ENCODE measurements around the gene GLIS2. TPM values are rescaled to one million over a fixed set of nuclear protein-coding genes. Genes with fewer than 3 reads are reported as not detected.

GLIS2 gene
- total and polyA plus RNA-seq, 10 of the 15 experiments (the other 5 are each of a cell fraction or from before 2014, with no cell fraction given) = 0.03 to 0.64 (median 0.18) TPM; not detected in 4

DNA sequence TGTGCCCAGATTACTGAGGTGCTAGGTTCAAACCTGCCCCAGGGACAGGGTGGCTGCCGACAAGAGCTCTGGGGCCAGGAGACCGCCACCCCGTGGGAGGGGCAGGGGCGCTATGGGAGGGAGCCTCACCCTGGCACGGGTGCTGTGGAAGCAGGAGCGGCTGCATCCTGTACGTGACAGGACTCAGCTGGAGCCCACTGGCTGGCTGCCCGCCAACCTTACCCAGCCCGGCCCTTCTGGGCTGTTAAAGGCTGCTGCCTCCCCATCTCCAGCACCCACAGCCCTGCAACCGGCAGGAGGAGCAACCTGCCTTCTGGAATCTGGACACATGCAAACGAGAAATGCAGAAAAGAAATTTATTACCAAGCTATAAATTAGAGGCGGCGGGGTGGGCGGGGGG is 24.0 kb downstream of the GLIS2 start:
- H3K4me1 ChIP-seq (ENCODE audit: control insufficient read depth, insufficient read depth, low read length) = no peaks in the 10 kb centered on the region
- no peak for DNase-seq (ENCODE audit: low read depth, low spot score)
- H3K9ac ChIP-seq (ENCODE audit: control insufficient read depth, insufficient read depth, low read length) = no peak overlapping the region
- CTCF ChIA-PET = interaction anchor here (0.9 to 1.6 kb wide), 3 partner anchors 8 to 63 kb away, joined by 3 to 5 read pairs (median 4); no protein-coding TSS in a partner anchor
- in situ Hi-C loops (cut with MboI) = no loop called here
- H3K9me3 ChIP-seq (replicated peaks; ENCODE audit: control insufficient read depth, insufficient read depth, low read length) = no peaks in the 10 kb centered on the region
- no peak overlapping the region for H3K27ac ChIP-seq (ENCODE audit: control insufficient read depth, insufficient read depth)
- RAD21 ChIA-PET (ENCODE audit: unreplicated experiment) = no interaction called here
- peaks cover 0 to 19% of the 10 kb centered on the region in 2 experiments; a peak in 3 of 4 replicates for H3K36me3 ChIP-seq (ENCODE audit: control insufficient read depth in 2 of 2, insufficient read depth in 2 of 2, low read length in 1 of 2)
- H4K20me1 ChIP-seq (ENCODE audit: control insufficient read depth, insufficient read depth) = 0 out of 2 replicates have a peak, but pooled peaks cover under 1% of the 10 kb centered on the region
- H3K4me2 ChIP-seq (ENCODE audit: control insufficient read depth, insufficient read depth) = no peak overlapping the region
- H2AFZ ChIP-seq (ENCODE audit: control insufficient read depth, low read depth, low read length) = no peak overlapping the region
- WGBS (ENCODE audit: insufficient coverage, insufficient replicate concordance, low lambda C conversion rate, missing lambda C conversion rate) = 66% methylated on average over 14 of the region's 14 CpGs
- no TSS peak for BruUV-seq (replicated peaks)
- ATAC-seq = no peak
- peaks cover 5% of the 10 kb centered on the region for H3K79me2 ChIP-seq (ENCODE audit: control insufficient read depth, insufficient read depth, low read length)
- POLR2A ChIA-PET = interaction anchor here (0.6 kb wide), 2 partner anchors 26 to 50 kb away, joined by 3 read pairs; no protein-coding TSS in a partner anchor
- SMC1A ChIA-PET (ENCODE audit: uncharacterized antibody, unreplicated experiment) = interaction anchor here (1.1 kb wide), 1 partner anchor 9 kb away, joined by 3 read pairs; no protein-coding TSS in a partner anchor
- intact Hi-C loops (cut with micrococcal nuclease; ENCODE audit: unreplicated experiment) = loop anchor here (10.0 kb wide), 1 partner anchor 135 kb away; no protein-coding TSS in a partner anchor
- H3K27me3 ChIP-seq (replicated peaks in 1 of 2; ENCODE audit: control insufficient read depth in 2 of 2, insufficient read depth in 2 of 2, low read length in 1 of 2) = no peaks in the 10 kb centered on the region
- no peak for FAIRE-seq
- no peak overlapping the region for H3K4me3 ChIP-seq
- TF ChIP-seq, protein P1, sequence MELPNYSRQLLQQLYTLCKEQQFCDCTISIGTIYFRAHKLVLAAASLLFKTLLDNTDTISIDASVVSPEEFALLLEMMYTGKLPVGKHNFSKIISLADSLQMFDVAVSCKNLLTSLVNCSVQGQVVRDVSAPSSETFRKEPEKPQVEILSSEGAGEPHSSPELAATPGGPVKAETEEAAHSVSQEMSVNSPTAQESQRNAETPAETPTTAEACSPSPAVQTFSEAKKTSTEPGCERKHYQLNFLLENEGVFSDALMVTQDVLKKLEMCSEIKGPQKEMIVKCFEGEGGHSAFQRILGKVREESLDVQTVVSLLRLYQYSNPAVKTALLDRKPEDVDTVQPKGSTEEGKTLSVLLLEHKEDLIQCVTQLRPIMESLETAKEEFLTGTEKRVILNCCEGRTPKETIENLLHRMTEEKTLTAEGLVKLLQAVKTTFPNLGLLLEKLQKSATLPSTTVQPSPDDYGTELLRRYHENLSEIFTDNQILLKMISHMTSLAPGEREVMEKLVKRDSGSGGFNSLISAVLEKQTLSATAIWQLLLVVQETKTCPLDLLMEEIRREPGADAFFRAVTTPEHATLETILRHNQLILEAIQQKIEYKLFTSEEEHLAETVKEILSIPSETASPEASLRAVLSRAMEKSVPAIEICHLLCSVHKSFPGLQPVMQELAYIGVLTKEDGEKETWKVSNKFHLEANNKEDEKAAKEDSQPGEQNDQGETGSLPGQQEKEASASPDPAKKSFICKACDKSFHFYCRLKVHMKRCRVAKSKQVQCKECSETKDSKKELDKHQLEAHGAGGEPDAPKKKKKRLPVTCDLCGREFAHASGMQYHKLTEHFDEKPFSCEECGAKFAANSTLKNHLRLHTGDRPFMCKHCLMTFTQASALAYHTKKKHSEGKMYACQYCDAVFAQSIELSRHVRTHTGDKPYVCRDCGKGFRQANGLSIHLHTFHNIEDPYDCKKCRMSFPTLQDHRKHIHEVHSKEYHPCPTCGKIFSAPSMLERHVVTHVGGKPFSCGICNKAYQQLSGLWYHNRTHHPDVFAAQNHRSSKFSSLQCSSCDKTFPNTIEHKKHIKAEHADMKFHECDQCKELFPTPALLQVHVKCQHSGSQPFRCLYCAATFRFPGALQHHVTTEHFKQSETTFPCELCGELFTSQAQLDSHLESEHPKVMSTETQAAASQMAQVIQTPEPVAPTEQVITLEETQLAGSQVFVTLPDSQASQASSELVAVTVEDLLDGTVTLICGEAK (IDR thresholded peaks at IDR 0.05; ENCODE audit: borderline replicate concordance) = no peak
- TF ChIP-seq HDAC6 (IDR thresholded peaks at IDR 0.05; ENCODE audit: unreplicated experiment) (no peak), BCL11A (IDR thresholded peaks at IDR 0.05; ENCODE audit: low read depth, low read length) (no peak), FOXM1 (IDR thresholded peaks at IDR 0.05; ENCODE audit: low read depth, low read length) (no peak), EED (IDR thresholded peaks at IDR 0.05; ENCODE audit: low read depth) (no peak), CEBPB (IDR thresholded peaks at IDR 0.05; ENCODE audit: borderline replicate concordance in 1 of 2, low read depth in 2 of 2, low read length in 2 of 2) (no peak), CREM (IDR thresholded peaks at IDR 0.05; ENCODE audit: low read depth) (no peak), BMI1 (IDR thresholded peaks at IDR 0.05; ENCODE audit: borderline replicate concordance) (no peak), ESRRA (IDR thresholded peaks at IDR 0.05; ENCODE audit: low read length) (no peak), SP1 (IDR thresholded peaks at IDR 0.05; ENCODE audit: low read depth, low read length) (no peak)
- TF ChIP-seq, protein P2, sequence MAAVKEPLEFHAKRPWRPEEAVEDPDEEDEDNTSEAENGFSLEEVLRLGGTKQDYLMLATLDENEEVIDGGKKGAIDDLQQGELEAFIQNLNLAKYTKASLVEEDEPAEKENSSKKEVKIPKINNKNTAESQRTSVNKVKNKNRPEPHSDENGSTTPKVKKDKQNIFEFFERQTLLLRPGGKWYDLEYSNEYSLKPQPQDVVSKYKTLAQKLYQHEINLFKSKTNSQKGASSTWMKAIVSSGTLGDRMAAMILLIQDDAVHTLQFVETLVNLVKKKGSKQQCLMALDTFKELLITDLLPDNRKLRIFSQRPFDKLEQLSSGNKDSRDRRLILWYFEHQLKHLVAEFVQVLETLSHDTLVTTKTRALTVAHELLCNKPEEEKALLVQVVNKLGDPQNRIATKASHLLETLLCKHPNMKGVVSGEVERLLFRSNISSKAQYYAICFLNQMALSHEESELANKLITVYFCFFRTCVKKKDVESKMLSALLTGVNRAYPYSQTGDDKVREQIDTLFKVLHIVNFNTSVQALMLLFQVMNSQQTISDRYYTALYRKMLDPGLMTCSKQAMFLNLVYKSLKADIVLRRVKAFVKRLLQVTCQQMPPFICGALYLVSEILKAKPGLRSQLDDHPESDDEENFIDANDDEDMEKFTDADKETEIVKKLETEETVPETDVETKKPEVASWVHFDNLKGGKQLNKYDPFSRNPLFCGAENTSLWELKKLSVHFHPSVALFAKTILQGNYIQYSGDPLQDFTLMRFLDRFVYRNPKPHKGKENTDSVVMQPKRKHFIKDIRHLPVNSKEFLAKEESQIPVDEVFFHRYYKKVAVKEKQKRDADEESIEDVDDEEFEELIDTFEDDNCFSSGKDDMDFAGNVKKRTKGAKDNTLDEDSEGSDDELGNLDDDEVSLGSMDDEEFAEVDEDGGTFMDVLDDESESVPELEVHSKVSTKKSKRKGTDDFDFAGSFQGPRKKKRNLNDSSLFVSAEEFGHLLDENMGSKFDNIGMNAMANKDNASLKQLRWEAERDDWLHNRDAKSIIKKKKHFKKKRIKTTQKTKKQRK (IDR thresholded peaks at IDR 0.05; ENCODE audit: low read depth, low read length) = no peak
- TF ChIP-seq, protein P3, sequence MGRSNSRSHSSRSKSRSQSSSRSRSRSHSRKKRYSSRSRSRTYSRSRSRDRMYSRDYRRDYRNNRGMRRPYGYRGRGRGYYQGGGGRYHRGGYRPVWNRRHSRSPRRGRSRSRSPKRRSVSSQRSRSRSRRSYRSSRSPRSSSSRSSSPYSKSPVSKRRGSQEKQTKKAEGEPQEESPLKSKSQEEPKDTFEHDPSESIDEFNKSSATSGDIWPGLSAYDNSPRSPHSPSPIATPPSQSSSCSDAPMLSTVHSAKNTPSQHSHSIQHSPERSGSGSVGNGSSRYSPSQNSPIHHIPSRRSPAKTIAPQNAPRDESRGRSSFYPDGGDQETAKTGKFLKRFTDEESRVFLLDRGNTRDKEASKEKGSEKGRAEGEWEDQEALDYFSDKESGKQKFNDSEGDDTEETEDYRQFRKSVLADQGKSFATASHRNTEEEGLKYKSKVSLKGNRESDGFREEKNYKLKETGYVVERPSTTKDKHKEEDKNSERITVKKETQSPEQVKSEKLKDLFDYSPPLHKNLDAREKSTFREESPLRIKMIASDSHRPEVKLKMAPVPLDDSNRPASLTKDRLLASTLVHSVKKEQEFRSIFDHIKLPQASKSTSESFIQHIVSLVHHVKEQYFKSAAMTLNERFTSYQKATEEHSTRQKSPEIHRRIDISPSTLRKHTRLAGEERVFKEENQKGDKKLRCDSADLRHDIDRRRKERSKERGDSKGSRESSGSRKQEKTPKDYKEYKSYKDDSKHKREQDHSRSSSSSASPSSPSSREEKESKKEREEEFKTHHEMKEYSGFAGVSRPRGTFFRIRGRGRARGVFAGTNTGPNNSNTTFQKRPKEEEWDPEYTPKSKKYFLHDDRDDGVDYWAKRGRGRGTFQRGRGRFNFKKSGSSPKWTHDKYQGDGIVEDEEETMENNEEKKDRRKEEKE (IDR thresholded peaks at IDR 0.05) = no peak
- TF ChIP-seq, protein P4, sequence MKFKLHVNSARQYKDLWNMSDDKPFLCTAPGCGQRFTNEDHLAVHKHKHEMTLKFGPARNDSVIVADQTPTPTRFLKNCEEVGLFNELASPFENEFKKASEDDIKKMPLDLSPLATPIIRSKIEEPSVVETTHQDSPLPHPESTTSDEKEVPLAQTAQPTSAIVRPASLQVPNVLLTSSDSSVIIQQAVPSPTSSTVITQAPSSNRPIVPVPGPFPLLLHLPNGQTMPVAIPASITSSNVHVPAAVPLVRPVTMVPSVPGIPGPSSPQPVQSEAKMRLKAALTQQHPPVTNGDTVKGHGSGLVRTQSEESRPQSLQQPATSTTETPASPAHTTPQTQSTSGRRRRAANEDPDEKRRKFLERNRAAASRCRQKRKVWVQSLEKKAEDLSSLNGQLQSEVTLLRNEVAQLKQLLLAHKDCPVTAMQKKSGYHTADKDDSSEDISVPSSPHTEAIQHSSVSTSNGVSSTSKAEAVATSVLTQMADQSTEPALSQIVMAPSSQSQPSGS (IDR thresholded peaks at IDR 0.05; ENCODE audit: low read length) = no peak
